Astrocyte of the cerebellum (primary cell): ENCODE measurements around the gene ANGPTL3.
"Not testable (repeated sequence)": the region's sequence is repeated elsewhere in the genome, so short reads cannot be mapped to it uniquely, and the experiment has no call there.

Source experiments
- DNase-seq: peaks from one replicate; pipeline ENCODE4 v3.0.0-alpha.2; 2011; ENCODE audit warnings: low read depth
- H3K4me3 ChIP-seq: 2 replicates; pipeline ENCODE4 v1.5.1; 2011; ENCODE audit warnings: mild to moderate bottlenecking, low read depth, low read length, moderate library complexity
- in situ Hi-C: cut with HindIII; loops from 2 replicates; pipeline ENCODE4 v1.10.0; 2017; ENCODE audit warnings: low sequenced_read_pairs
- TF ChIP-seq, protein P1 (sequence below): IDR thresholded peaks from 2 replicates; pipeline ENCODE4 v1.5.1; 2012; ENCODE audit warnings: low read length, low read depth, moderate library complexity, mild to moderate bottlenecking; ENCODE audit errors: missing control alignments

The ANGPTL3 gene

DNA sequence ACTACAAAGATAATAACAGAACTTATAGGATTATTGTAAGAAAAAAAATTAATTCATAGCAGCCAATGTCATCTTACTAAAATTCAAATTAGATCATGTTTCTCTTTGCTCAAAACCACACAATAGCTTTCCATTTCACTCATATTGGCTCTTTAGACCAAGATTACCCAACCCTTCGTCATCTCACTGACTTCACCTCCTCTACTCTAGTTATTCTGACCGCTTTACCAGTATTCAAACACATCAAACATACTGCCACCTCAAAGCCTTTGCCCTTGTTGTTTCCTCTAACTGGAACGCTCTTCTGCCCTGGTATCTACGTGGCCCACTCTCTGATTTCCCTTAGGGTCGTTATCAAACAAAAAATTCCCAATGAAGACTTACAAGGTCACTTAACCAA, 1.7 kb downstream of the ANGPTL3 start:
- DNase-seq = no peak
- in situ Hi-C loops = no loop called here
- H3K4me3 ChIP-seq = no peak overlapping the region
- TF ChIP-seq, protein P1, sequence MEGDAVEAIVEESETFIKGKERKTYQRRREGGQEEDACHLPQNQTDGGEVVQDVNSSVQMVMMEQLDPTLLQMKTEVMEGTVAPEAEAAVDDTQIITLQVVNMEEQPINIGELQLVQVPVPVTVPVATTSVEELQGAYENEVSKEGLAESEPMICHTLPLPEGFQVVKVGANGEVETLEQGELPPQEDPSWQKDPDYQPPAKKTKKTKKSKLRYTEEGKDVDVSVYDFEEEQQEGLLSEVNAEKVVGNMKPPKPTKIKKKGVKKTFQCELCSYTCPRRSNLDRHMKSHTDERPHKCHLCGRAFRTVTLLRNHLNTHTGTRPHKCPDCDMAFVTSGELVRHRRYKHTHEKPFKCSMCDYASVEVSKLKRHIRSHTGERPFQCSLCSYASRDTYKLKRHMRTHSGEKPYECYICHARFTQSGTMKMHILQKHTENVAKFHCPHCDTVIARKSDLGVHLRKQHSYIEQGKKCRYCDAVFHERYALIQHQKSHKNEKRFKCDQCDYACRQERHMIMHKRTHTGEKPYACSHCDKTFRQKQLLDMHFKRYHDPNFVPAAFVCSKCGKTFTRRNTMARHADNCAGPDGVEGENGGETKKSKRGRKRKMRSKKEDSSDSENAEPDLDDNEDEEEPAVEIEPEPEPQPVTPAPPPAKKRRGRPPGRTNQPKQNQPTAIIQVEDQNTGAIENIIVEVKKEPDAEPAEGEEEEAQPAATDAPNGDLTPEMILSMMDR = no peak

DNA sequence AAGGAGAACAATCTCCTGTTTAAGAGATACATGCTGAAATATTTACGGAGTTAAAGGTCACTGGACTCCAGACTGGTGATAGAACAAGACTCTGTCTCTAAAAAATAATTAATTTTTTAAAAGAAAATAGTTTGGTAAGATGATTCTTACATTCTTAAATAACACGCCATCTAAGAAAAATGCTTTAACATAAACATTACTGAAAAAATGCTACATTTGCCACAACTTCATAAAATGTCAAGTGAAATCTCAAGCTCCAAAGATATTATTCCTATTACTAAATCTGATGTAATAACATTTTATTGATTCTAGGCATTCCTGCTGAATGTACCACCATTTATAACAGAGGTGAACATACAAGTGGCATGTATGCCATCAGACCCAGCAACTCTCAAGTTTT, 4.1 kb downstream of the ANGPTL3 start:
- no peak for DNase-seq
- TF ChIP-seq, protein P1 = no peak
- in situ Hi-C loops = no loop called here
- no peak overlapping the region for H3K4me3 ChIP-seq

DNA sequence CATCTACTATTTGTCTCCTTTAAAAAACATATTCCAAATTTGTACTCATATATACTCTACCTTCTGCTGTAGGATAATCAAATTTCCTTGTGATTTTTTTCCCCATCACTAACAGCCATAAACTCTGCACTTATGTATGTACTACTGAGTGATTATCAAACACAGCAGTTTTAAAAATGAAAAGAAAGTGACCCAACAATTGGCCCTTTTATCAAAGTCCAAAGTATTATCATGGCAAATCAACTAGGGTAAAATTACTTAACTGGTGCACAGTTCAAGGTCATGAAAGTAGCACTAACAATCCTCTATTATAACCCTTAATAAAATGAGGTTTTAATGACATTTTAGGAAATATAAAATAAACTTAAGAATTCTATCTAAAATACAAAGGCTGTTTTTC, 11.6 kb downstream of the ANGPTL3 start:
- no peak for DNase-seq
- no peak overlapping the region for H3K4me3 ChIP-seq
- in situ Hi-C loops = no loop called here
- TF ChIP-seq, protein P1 = no peak

DNA sequence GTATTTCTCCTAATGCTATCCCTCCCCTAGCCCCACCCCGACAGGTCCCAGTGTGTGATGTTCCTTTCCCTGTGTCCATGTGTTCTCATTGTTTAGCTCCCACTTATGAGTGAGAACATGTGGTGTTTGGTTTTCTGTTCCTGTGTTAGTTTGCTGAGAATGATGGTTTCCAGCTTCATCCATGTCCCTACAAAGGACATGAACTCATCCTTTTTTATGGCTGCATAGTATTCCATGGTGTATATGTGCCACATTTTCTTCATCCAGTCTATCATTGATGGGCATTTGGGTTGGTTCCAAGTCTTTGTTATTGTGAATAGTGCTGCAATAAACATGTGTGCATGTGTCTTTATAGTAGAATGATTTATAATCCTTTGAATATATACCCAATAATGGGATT, 13.3 kb downstream of the ANGPTL3 start:
- H3K4me3 ChIP-seq, in situ Hi-C loops, DNase-seq: not testable (repeated sequence)

DNA sequence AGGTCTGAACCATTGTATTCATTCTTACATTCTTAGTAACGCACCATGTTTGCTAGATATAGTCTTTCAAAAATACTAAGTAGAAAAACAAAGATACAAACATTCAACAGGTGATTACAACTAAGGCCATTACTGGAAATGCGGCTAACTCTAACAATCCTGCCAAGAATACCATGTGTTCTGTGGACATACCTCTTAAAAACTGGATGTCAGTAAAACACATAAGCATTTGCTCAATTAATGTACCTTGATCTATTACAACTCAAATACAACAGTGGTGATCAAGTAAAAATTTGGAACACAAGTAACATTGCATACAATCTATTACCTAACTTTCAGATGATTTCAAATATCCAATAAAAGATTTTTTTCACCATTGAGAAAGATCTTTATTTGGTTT, 15.4 kb downstream of the ANGPTL3 start:
- DNase-seq = no peak
- TF ChIP-seq, protein P1 = no peak
- in situ Hi-C loops = no loop called here
- no peak overlapping the region for H3K4me3 ChIP-seq

DNA sequence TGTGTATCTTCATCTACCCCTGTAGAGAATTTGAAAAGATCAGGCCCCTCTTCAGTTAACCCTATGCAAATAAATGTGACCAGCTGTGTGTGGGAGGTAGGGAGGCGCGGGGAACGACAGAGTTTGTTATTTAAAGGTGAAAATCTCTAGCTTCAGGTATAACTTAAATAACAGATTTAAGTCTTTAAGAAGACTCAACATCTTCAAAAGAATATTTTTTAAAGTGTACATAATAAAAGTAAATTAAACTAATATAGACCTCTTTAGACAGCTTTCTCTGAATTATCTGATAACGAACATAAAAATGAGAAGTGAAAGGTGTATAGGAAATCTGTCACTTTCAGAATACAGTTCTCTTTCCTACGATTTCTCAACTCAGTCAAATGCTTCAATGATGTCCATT, 16.0 kb downstream of the ANGPTL3 start:
- no peak overlapping the region for H3K4me3 ChIP-seq
- in situ Hi-C loops = no loop called here
- TF ChIP-seq, protein P1 = no peak
- DNase-seq = no peak

DNA sequence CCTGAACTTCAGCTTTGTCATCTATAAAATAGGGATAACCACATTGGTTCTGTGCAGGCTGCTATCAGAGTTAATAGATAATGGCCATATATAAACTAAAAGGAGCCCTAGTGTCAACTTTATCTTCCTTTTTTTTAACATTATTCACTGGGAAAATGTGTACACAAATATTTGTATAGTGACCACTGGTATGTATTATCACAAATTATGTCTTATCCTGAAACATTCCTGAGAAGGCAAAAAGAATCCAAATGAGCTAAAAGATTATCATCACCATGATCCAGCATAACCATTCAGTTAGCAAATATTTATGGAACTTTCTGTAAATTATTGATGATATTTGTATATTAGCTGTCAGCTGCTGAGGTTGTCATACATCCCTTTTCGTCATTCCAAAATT, 16.6 kb downstream of the ANGPTL3 start:
- H3K4me3 ChIP-seq = no peak overlapping the region
- DNase-seq = no peak
- in situ Hi-C loops = no loop called here
- TF ChIP-seq, protein P1 = no peak
